HG03354 (cell line): ENCODE data around the gene RC3H2.
A peak's percentile ranks its signal among the peaks of the same experiment; 100 is the strongest.
"Not testable (repeated sequence)": the region's sequence is repeated elsewhere in the genome, so short reads cannot be mapped to it uniquely, and the experiment has no call there.

Source experiments
- ATAC-seq: cut with Tn5 transposase; IDR thresholded peaks from one replicate; pipeline ENCODE4 v1.9.1; 2021; ENCODE audit warnings: mild to moderate bottlenecking; ENCODE audit not compliant: unreplicated experiment, poor library complexity, severe bottlenecking

RC3H2 gene

DNA sequence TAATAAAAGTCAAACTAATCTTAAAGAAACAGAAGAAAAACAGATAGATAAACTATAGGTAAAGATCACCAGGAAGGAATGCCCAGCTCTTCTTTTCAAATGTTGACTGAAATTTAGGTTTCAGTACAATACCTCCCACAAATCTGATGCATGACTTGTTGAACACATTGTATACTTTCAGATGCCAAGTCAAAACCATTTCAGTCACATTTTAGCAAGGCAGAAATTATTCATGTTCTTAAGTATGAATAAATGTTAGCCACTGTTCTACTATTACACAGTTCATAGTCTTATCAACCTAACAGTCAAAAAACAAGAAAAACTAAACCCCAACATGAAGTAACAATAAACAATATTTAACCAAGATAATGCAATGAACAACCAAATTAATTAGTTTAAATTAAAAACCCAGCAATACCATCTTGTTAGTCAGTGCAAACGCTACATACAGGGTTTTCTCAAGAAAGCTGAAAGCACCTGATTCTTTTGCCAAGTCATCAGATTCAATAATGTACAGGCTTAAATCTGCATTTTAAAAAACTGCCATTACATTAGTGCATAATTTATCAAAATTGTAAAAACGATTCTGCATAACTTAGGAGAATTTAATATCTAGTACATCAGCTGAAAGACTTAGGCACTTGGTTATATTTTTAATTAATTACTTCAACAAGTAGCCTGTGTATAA, 56.8 kb downstream of the RC3H2 start:
- no peak for ATAC-seq

DNA sequence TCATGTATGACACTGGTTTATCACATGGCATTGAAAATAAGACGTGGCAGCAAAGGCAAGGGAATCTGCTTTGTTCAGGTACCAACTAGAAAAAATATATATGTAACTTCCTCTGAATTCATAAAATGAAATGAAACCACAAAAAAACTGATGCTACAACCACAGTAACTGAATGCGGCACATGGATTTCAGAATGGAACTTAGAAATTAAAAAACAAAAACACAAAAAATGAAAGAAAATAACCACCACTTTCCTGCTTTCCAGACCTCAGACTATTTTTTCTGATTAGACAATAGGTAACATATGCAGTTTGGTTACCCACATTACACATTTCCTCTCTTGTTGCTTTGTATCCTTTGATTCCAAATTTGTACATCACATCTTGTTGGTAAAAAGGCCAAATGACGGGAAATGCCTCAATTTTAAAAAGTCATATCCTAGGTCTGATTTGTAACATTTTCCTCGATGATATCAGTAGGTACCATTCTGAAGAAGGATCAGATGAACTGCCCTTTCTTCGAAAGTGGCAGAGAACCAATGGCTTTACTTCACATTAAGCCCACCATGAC, 58.7 kb downstream of the RC3H2 start:
- ATAC-seq: no peak

DNA sequence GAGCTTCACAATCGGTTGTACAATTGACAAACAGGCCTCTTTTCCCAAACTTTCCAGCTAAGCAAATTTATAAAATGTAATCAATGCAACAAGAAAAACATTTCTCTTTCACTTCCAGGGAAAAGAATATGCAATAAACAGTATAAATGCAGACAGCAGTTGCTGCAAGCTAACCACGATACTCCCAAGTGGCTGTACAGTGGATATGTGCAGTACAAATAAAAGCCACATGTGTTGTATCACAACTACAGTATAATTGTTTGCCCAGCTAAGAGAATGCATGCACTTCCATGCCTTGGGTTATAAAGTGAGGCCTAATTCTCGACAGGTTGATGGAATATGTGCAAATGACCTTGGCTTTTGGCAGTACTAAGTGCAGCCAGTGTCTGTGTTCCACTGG, 60.0 kb downstream of the RC3H2 start:
- ATAC-seq: no peak

DNA sequence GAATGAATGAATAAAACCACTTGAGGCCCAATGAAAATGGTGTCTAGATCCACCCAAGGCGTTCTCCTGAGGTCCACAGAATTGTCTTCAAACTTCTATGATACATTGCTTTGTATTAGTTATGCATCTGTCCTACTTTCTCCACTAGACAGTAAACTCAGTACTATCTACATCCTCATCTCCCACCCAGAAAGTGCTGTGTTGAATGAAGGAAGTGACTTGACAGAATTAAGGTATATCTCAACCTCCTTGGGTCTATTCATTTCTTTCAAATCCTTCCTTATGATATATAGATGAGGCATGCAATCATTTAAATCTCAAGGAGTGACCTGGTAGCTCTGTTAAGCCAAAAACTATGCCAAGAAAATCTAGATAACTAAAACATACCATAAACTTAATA, 61.0 kb downstream of the RC3H2 start:
- ATAC-seq: no peak

DNA sequence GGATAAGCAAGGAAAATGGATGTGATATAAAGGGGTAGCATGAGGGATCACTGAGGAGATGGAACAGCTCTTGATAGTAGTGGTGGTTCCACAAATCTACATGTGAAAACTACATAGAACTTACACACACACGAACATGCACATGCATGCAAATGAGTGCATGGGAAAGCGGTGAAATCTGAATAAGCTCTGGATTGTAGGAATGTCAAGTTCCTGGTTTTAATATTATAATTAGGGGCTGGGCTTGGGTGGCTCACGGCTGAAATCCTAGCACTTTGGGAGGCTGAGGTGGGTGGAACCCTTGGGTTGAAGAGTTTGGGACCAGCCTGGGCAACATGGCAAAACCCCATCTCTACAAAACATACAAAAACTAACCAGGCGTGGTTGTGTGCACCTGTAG, 63.7 kb downstream of the RC3H2 start:
- ATAC-seq: no peak

- ATAC-seq: not testable (repeated sequence)
Measured at GRCh38 chr9:122838441-122838840, 66.7 kb downstream of the RC3H2 start.

DNA sequence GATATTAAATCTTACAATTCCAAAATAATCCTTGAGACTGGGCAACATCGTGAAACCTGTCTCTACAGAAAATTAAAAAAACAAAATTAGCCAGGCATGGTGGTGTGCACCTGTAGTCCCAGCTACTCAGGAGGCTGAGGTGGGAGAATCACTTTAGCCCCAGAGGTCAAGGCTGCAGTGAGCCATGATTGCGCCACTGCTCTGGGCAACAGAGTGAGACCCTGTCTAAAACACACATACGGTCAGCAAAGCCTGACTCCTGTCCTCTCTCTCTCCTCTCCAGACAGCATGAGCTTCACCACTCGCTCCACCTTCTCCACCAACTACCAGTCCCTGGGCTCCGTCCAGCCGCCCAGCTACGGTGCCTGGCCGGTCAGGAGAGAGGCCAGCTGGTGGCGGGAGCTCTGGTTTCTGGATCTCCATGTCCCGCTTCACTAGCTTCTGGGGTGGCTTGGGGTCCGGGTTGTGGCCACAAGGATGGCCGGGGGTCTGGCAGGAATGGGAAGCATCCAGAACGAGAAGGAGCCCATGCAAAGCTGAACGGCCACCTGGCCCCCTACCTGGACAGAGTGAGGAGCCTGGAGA, 67.8 kb downstream of the RC3H2 start:
- no peak for ATAC-seq

GRCh38 chr9:122835313-122835731, 69.8 kb downstream of the RC3H2 start:
- ATAC-seq: no peak

DNA sequence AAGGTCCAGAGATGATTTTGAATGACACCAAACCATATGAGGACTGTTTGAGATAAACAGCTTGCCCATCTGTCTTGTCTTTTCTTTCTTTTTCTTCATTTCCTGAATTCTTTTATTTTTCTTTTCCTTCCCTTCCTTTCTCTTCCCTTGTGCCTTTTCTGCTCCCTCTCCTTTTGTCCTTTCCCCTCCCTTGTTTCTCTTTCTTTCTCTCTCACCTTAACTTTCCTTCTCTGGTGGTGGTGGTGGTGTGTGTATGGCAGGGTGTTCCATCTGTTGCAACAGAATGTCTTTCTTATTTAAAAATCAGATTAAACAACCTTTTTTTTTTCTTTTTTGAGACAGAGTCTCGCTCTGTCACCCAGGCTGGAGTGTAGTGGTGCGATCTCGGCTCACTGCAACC, 73.0 kb downstream of the RC3H2 start:
- no peak for ATAC-seq

- not testable (repeated sequence) for ATAC-seq
Measured at GRCh38 chr9:122828965-122829284, 76.2 kb downstream of the RC3H2 start.

DNA sequence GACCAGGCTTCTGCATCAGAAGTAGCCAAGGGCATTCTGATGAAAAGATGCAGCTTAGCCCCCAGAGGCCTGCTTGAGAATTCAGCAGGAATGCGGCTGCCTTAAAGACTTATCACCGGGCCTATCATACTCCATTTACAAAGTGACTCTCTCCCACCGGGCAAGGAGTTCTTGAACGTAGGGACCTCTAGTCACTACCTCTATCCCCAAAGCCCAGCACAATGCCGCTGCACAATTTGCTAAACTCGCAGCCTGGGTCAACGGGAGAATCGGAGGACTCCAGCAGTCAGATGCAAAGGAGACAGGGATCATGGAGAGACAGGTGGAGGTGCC, 77.4 kb downstream of the RC3H2 start:
- peak; percentile 22 for ATAC-seq

GRCh38 chr9:122822938-122823337, 82.2 kb downstream of the RC3H2 start:
- no peak for ATAC-seq

GRCh38 chr9:122822056-122822455, 83.1 kb downstream of the RC3H2 start:
- ATAC-seq: no peak

DNA sequence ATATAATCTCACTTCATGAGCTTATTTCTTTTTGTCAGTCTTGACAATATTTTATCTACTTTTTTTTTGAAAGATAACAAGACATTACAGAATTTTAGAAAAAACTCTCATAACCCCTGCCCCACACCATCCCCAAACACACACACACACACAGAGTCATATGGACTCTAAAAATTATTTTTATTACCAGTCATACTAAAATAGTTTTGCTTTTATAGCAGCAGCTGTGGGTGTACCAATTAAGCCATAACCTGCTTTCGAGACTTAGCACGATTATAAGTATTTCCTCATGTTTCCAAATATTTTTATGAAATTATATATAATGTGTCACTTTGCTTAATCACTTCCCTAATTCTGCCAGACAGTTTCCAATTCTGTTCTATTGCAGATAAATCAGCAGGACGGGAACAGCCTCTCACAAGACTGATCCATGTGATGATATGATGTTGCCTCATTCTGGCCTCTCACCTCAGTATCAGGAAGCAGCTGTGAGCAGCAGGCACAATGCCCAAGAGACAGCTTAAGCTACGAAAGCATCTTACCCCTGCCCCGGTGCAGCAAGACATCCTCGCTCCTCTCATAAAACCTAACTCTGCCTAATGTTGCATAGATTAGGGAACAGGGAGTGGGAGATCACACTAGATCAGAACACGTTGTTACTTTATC, 83.7 kb downstream of the RC3H2 start:
- ATAC-seq: no peak

GRCh38 chr9:122820490-122820845, 84.7 kb downstream of the RC3H2 start:
- ATAC-seq: no peak

DNA sequence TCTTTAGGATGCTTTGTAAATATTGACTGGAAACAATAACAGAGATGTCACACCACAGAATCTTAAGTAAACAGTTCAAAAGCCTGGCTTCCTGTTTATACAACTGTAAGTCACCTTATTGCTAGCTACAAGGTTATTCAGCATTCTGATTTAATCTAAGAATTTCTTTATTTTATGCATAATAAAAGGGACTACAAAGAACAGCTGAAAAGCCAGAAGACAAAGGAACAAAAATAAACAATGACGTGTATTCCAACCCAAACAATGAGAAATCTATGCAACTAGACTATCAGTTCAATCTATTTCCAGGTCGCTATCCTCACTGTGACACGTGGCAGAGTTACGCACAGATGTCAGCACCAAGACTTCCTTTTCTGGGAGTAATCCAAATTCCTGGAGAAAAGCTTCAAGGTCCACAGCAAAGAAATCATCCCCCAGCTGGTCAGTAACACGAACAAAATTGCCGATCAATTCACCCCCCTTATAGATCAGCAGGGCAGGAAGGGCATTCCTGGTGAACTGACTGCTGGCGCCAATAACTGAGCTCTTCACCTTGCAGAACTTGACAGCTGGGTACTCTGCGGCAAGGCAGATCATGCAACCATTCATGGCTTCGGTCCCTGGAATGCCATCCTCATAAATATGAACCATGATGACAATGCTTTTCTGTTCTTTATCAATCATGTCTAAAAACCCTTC, 85.2 kb downstream of the RC3H2 start:
- ATAC-seq: no peak

GRCh38 chr9:122819326-122819725, 85.8 kb downstream of the RC3H2 start:
- no peak for ATAC-seq

GRCh38 chr9:122816163-122816867, 88.8 kb downstream of the RC3H2 start:
- ATAC-seq: peak; percentile 86

DNA sequence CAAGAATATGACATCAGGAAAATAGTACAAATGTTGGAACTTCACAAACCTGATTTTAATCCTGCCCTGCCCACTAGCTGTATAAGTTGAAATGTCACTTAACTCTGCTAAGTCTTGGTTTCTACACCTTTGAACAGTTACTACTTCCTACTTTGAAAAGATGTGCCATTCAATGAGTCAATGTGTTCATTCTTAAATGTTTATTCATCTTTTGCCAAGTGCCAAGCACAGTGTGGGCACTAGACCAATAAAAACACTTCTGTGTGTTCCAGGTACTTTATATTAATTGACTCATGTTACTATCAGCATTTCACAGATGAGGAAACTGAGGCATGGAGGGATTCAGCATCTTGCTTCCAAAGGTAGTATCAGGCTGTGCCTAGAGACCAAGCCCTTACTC, 89.6 kb downstream of the RC3H2 start:
- ATAC-seq: no peak

- no peak for ATAC-seq
Measured at GRCh38 chr9:122814545-122814944, 90.6 kb downstream of the RC3H2 start.
